GM11168 (cell line): ENCODE results near the gene NUP93.

Experiments
- in situ Hi-C: fragments of 300-500 bp; cut with MboI; formaldehyde crosslinking; loops from one replicate; pipeline ENCODE4 v1.12.0; 2022; ENCODE audit warnings: low sequenced_read_pairs; ENCODE audit not compliant: unreplicated experiment

Gene NUP93

GRCh38 chr16:56729735-56730662 is at the start of gene NUP93:
Gene NUP93 (plus strand): TSS chr16:56730129. CDS start chr16:56748248, 18,119 bp downstream.
- in situ Hi-C loops = no loop called here

GRCh38 chr16:56681939-56682702 is 47.8 kb upstream of the NUP93 start, which contains the start of gene MT1X:
Gene MT1X (plus strand): TSS chr16:56682470. CDS start chr16:56682541, 71 bp downstream.
- in situ Hi-C loops = no loop called here

- in situ Hi-C loops = no loop called here
Observed at GRCh38 chr16:56682703-56683397, 47.1 kb upstream of the NUP93 start.

- in situ Hi-C loops = no loop called here
Observed at GRCh38 chr16:56683424-56684172, 46.3 kb upstream of the NUP93 start.

GRCh38 chr16:56684256-56684925 is 45.5 kb upstream of the NUP93 start:
- in situ Hi-C loops = no loop called here

GRCh38 chr16:56684926-56685590 is 44.9 kb upstream of the NUP93 start:
- in situ Hi-C loops = no loop called here

GRCh38 chr16:56686758-56687157 is 43.2 kb upstream of the NUP93 start:
- in situ Hi-C loops = no loop called here

GRCh38 chr16:56688762-56689161 is 41.2 kb upstream of the NUP93 start:
- in situ Hi-C loops = no loop called here

GRCh38 chr16:56689171-56689570 is 40.8 kb upstream of the NUP93 start:
- in situ Hi-C loops = no loop called here

- in situ Hi-C loops = loop anchor here (10.0 kb wide), 1 partner anchor 106 kb away; the partner anchor contains the start of gene MT3
Observed at GRCh38 chr16:56690420-56691122, 39.4 kb upstream of the NUP93 start.

GRCh38 chr16:56691885-56692284 is 38.0 kb upstream of the NUP93 start:
- in situ Hi-C loops = loop anchor here (10.0 kb wide), 1 partner anchor 107 kb away; the partner anchor contains the start of gene MT3

- in situ Hi-C loops = loop anchor here (10.0 kb wide), 1 partner anchor 110 kb away; the partner anchor contains the start of gene MT3
Observed at GRCh38 chr16:56695246-56695645, 34.7 kb upstream of the NUP93 start.

- in situ Hi-C loops = loop anchor here (10.0 kb wide), 1 partner anchor 113 kb away; the partner anchor contains the start of gene MT3
Observed at GRCh38 chr16:56697456-56698155, 32.3 kb upstream of the NUP93 start.

- in situ Hi-C loops = no loop called here
Observed at GRCh38 chr16:56700195-56700594, 29.7 kb upstream of the NUP93 start.

GRCh38 chr16:56700631-56701030 is 29.3 kb upstream of the NUP93 start:
- in situ Hi-C loops = no loop called here

- in situ Hi-C loops = no loop called here
Observed at GRCh38 chr16:56701534-56701933, 28.4 kb upstream of the NUP93 start.

GRCh38 chr16:56702836-56703235 is 27.1 kb upstream of the NUP93 start:
- in situ Hi-C loops = no loop called here
